ENCODE results near the gene ZNF211. TPM values are rescaled to one million over a fixed set of nuclear protein-coding genes. Genes with fewer than 3 reads are reported as not detected.
A peak's percentile ranks its signal among the peaks of the same experiment; 100 is the strongest.

ZNF211 gene
- total RNA-seq, 4 donors from 2014 or later: 8.8 to 20.6 (median 16.8) TPM

DNA sequence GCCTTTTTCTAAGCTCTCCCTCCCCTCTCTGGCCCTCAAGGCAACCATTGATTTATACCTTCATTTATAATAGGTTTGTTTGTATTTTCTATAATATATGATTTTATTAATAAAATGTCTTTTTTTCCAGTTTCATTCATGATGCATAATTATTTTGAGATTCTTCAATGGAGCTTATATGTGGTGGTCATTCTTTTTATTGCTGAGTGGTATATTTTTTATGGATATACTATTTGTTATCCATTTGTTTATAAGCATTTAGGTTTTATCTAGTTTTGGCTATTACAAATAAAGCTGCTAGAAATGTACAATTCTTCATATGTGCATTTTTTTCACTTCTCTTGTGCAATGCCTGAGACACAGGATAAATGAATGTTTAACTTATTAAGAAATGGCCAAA lies 10.8 kb downstream of the ZNF211 start:
- peaks cover 0 to 46% (median 19%) of the 10 kb centered on the region in 4 donors for H3K9me3 ChIP-seq
- DNase-seq: no peak
- H3K27ac ChIP-seq: no peak overlapping the region
- H3K27me3 ChIP-seq: no peaks in the 10 kb centered on the region
- H3K4me1 ChIP-seq: no peaks in the 10 kb centered on the region
- TF ChIP-seq, protein P1, sequence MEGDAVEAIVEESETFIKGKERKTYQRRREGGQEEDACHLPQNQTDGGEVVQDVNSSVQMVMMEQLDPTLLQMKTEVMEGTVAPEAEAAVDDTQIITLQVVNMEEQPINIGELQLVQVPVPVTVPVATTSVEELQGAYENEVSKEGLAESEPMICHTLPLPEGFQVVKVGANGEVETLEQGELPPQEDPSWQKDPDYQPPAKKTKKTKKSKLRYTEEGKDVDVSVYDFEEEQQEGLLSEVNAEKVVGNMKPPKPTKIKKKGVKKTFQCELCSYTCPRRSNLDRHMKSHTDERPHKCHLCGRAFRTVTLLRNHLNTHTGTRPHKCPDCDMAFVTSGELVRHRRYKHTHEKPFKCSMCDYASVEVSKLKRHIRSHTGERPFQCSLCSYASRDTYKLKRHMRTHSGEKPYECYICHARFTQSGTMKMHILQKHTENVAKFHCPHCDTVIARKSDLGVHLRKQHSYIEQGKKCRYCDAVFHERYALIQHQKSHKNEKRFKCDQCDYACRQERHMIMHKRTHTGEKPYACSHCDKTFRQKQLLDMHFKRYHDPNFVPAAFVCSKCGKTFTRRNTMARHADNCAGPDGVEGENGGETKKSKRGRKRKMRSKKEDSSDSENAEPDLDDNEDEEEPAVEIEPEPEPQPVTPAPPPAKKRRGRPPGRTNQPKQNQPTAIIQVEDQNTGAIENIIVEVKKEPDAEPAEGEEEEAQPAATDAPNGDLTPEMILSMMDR (IDR thresholded peaks at IDR 0.05): no peak
- no peak for TF ChIP-seq POLR2A (IDR thresholded peaks at IDR 0.05)
- peaks cover 4 to 39% (median 17%) of the 10 kb centered on the region in 3 donors for H3K36me3 ChIP-seq
- H3K4me3 ChIP-seq: no peak overlapping the region

DNA sequence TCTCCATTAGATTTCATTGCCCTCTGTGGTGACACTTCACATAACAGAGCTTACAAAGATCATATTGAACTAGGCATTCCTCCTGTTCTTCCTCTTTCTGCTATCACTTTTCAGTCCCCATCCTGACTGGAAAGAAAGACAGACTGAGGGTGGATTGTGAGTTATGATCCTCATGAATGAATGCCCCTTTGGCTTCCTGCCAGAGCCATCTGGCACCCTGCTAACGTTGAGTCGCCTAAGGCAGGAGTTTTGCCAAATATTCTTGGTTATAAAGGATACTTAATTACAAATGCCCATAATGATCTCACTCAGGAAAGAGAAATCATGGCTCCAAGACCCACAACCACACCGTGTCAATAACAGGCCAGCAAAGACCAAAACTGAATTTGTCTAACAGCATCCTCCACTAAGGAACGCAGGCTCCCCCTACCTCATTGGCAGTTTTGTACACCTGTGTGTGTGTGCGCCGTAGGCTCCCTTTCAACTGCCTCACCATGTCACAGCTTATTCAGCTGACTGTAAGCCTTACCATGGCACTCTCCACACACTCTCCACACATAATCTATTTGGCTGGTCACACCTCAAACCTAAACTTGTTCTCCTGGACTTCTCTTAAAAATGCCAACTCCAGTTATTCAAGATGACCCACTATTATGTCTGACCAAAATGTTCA lies 15.5 kb downstream of the ZNF211 start:
- TF ChIP-seq, protein P1 (IDR thresholded peaks at IDR 0.05): no peak
- no peak for TF ChIP-seq POLR2A (IDR thresholded peaks at IDR 0.05)
- H3K36me3 ChIP-seq: no peaks in the 10 kb centered on the region
- peaks cover 0 to 6% (median 2%) of the 10 kb centered on the region in 4 donors for H3K9me3 ChIP-seq
- DNase-seq: no peak
- no peaks in the 10 kb centered on the region for H3K27me3 ChIP-seq
- H3K27ac ChIP-seq: no peak overlapping the region
- H3K4me3 ChIP-seq: no peak overlapping the region
- H3K4me1 ChIP-seq: no peaks in the 10 kb centered on the region

DNA sequence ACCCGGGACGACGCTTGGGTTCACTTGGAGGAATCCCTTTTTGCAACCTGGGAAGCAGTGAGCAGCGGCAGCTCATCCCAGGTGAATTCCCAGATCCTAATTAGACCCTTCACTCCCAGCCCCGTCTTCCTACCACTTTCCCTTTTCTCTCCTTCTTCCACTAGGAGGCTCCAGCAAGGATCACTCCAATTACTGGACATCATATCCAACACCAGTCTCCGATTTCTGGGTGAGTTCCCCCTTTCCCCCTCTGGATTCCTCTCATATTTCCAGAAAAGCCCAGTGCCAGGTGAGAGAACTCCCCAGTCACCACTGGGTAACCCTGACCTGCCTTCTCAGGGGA lies 18.7 kb downstream of the ZNF211 start:
- TF ChIP-seq POLR2A (IDR thresholded peaks at IDR 0.05): no peak
- TF ChIP-seq, protein P1 (IDR thresholded peaks at IDR 0.05): no peak
- Histone ChIP-seq H3K27me3 (no peaks in the 10 kb centered on the region), H3K9me3 (peaks cover 0 to 11% (median 2%) of the 10 kb centered on the region in 4 donors), H3K4me3 (peak overlapping the region in 1 of 4 donors; percentile 3), H3K36me3 (no peaks in the 10 kb centered on the region), H3K27ac (no peak overlapping the region), H3K4me1 (no peaks in the 10 kb centered on the region)
- no peak for DNase-seq

DNA sequence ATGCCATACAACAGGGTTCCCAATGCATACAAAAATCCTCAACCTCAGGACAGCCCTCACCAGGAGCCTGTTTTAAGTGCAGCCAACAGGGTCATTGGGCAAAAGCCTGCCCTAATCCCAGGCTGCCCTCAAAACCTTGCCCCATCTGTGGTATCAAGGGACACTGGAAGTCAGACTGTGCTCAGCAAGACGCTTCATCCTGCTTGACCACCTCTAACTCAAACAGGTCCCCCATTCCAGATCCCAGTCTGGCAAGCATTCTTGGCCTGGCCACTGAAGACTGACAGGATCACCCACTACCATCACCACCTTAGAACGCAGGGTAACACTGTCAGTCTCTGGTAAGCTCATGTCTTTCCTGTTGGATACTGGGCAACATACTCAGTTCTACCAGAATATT lies 20.7 kb downstream of the ZNF211 start:
- H3K4me3 ChIP-seq: no peak overlapping the region
- no peaks in the 10 kb centered on the region for H3K36me3 ChIP-seq
- H3K27ac ChIP-seq: no peak overlapping the region
- TF ChIP-seq POLR2A (IDR thresholded peaks at IDR 0.05): no peak
- TF ChIP-seq, protein P1 (IDR thresholded peaks at IDR 0.05): no peak
- H3K4me1 ChIP-seq: no peaks in the 10 kb centered on the region
- DNase-seq: no peak
- peaks cover 0 to 5% (median 2%) of the 10 kb centered on the region in 4 donors for H3K9me3 ChIP-seq
- H3K27me3 ChIP-seq: no peaks in the 10 kb centered on the region

DNA sequence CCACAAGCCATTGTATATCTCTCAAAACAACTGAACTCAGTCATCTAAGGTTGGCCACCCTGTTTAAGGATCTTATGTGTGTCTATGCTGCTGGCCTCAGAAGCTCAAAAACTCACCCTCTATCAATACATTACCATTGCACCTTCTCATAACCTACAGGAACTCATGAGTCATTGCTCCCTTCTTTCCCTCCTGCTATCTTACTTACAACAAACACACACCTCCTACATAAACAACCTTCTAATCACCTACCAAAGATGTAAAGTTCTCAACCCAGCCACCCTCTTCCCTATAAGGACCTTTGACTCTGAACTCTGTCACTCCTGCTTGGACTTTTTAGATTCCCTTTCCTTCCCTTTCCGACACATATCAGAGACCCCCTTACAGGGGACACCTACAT lies 22.5 kb downstream of the ZNF211 start:
- no peak overlapping the region for H3K27ac ChIP-seq
- no peak for DNase-seq
- peaks cover 0 to 5% (median 0%) of the 10 kb centered on the region in 4 donors for H3K9me3 ChIP-seq
- H3K36me3 ChIP-seq: no peaks in the 10 kb centered on the region
- no peak for TF ChIP-seq POLR2A (IDR thresholded peaks at IDR 0.05)
- TF ChIP-seq, protein P1 (IDR thresholded peaks at IDR 0.05): no peak
- no peaks in the 10 kb centered on the region for H3K4me1 ChIP-seq
- H3K27me3 ChIP-seq: no peaks in the 10 kb centered on the region
- no peak overlapping the region for H3K4me3 ChIP-seq
